Endothelial cell (in vitro differentiated cells): ENCODE results near the gene HTR2B. TPM values are rescaled to one million over a fixed set of nuclear protein-coding genes. Genes with fewer than 3 reads are reported as not detected.

Source experiments
- DNase-seq: peaks from one replicate; pipeline ENCODE4 v3.0.0; 2021; ENCODE audit warnings: low spot score
- H3K27ac Mint-ChIP-seq: one replicate; pipeline ENCODE4 v1.8.0; 2021; ENCODE audit warnings: mixed read lengths, inconsistent platforms; ENCODE audit not compliant: unreplicated experiment
- H3K27me3 Mint-ChIP-seq: one replicate; pipeline ENCODE4 v1.8.0; 2021; ENCODE audit warnings: mild to moderate bottlenecking, moderate library complexity, mixed read lengths, inconsistent platforms; ENCODE audit not compliant: unreplicated experiment
- H3K36me3 Mint-ChIP-seq: one replicate; pipeline ENCODE4 v1.8.0; 2021; ENCODE audit warnings: mild to moderate bottlenecking, low read depth, mixed read lengths, inconsistent platforms; ENCODE audit not compliant: unreplicated experiment
- H3K4me1 Mint-ChIP-seq: one replicate; pipeline ENCODE4 v1.8.0; 2021; ENCODE audit warnings: mild to moderate bottlenecking, mixed read lengths, inconsistent platforms; ENCODE audit not compliant: unreplicated experiment
- H3K4me3 Mint-ChIP-seq: one replicate; pipeline ENCODE4 v1.8.0; 2021; ENCODE audit warnings: mild to moderate bottlenecking, mixed read lengths, inconsistent platforms; ENCODE audit not compliant: unreplicated experiment
- H3K9me3 Mint-ChIP-seq: one replicate; pipeline ENCODE4 v1.8.0; 2021; ENCODE audit warnings: mixed read lengths, inconsistent platforms; ENCODE audit not compliant: unreplicated experiment
- CTCF ChIP-seq: fragments of 200-600 bp; sonication (generic); IDR thresholded peaks from one replicate; pipeline ENCODE4 v1.5.0; 2021; ENCODE audit warnings: antibody characterized with exemption; ENCODE audit not compliant: unreplicated experiment
- total RNA-seq: library from RNA; stranded (reverse); fragmentation: NEBNext Ultra II Directional; extraction: Animal tissue kit (Norgen Biotek cat#: 25700); gene quantifications from one replicate; pipeline ENCODE4 v1.2.1, GENCODE V29; 2021; ENCODE audit not compliant: unreplicated experiment

The HTR2B gene
- total RNA-seq, 1 donor from 2014 or later, result 0.80 TPM

- no peak overlapping the region for H3K4me3 Mint-ChIP-seq
- H3K27me3 Mint-ChIP-seq, result no peaks in the 10 kb centered on the region
- peaks cover 13% of the 10 kb centered on the region for H3K36me3 Mint-ChIP-seq
- no peak for DNase-seq
- no peaks in the 10 kb centered on the region for H3K9me3 Mint-ChIP-seq
- no peak for TF ChIP-seq CTCF
- no peak overlapping the region for H3K27ac Mint-ChIP-seq
- peaks cover 19% of the 10 kb centered on the region for H3K4me1 Mint-ChIP-seq
Observed at GRCh38 chr2:231113489-231113888, 11.4 kb downstream of the HTR2B start.

- Mint-ChIP-seq H3K27ac (no peak overlapping the region), H3K27me3 (no peaks in the 10 kb centered on the region), H3K36me3 (peaks cover 13% of the 10 kb centered on the region), H3K4me1 (peaks cover 13% of the 10 kb centered on the region), H3K4me3 (no peak overlapping the region), H3K9me3 (no peaks in the 10 kb centered on the region)
- no peak for TF ChIP-seq CTCF
- no peak for DNase-seq
Observed at GRCh38 chr2:231111987-231112386, 12.9 kb downstream of the HTR2B start.

GRCh38 chr2:231110551-231110950, 14.3 kb downstream of the HTR2B start:
- no peak for TF ChIP-seq CTCF
- Mint-ChIP-seq H3K4me1 (peaks cover 13% of the 10 kb centered on the region), H3K36me3 (peaks cover 13% of the 10 kb centered on the region), H3K27ac (no peak overlapping the region), H3K27me3 (no peaks in the 10 kb centered on the region), H3K9me3 (no peaks in the 10 kb centered on the region), H3K4me3 (peak overlapping the region; percentile 13)
- DNase-seq, result no peak

- Mint-ChIP-seq H3K27ac (peak overlapping the region; percentile 48), H3K36me3 (peaks cover 25% of the 10 kb centered on the region), H3K27me3 (no peaks in the 10 kb centered on the region), H3K4me3 (no peak overlapping the region), H3K4me1 (no peaks in the 10 kb centered on the region), H3K9me3 (no peaks in the 10 kb centered on the region)
- peak; percentile 62 for DNase-seq
- TF ChIP-seq CTCF, result peak; percentile 24
Observed at GRCh38 chr2:231104115-231104713, 20.6 kb downstream of the HTR2B start.

GRCh38 chr2:231102772-231103171, 22.1 kb downstream of the HTR2B start:
- no peak for TF ChIP-seq CTCF
- peaks cover 36% of the 10 kb centered on the region for H3K36me3 Mint-ChIP-seq
- no peaks in the 10 kb centered on the region for H3K4me1 Mint-ChIP-seq
- no peak overlapping the region for H3K4me3 Mint-ChIP-seq
- H3K27me3 Mint-ChIP-seq, result peaks cover 3% of the 10 kb centered on the region
- peaks cover 5% of the 10 kb centered on the region for H3K9me3 Mint-ChIP-seq
- DNase-seq, result no peak
- H3K27ac Mint-ChIP-seq, result no peak overlapping the region
